Measurements from ENCODE around the gene SIRT2.

The SIRT2 gene

DNA sequence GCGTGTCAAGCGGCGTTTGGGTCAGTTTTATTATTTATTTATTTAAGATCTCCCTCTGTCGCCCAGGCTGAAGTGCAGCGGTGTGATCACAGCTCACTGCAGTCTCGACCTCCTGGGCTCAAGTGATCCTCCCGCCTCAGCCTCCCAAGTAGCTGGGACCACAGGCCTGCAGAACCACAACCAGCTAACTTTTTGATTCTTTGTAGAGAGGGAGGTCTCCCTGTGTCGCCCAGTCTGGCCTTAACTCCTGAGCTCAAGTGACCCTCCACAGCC is 32.0 kb upstream of the SIRT2 start:
- Histone ChIP-seq H3K9ac (ENCODE audit: low read depth, low read length) (peak overlapping the region; percentile 89), H3K4me3 (ENCODE audit: low read length) (peak overlapping the region; percentile 87), H3K4me1 (ENCODE audit: control insufficient read depth, insufficient read depth, low read length) (peaks cover 13% of the 10 kb centered on the region), H3K9me3 (replicated peaks; ENCODE audit: low read length) (no peaks in the 10 kb centered on the region), H3K4me2 (ENCODE audit: low read length) (peak overlapping the region; percentile 88), H3K27me3 (ENCODE audit: control insufficient read depth, insufficient read depth, low read length) (no peaks in the 10 kb centered on the region), H3K36me3 (ENCODE audit: insufficient read depth, low read length) (peaks cover 19% of the 10 kb centered on the region)

DNA sequence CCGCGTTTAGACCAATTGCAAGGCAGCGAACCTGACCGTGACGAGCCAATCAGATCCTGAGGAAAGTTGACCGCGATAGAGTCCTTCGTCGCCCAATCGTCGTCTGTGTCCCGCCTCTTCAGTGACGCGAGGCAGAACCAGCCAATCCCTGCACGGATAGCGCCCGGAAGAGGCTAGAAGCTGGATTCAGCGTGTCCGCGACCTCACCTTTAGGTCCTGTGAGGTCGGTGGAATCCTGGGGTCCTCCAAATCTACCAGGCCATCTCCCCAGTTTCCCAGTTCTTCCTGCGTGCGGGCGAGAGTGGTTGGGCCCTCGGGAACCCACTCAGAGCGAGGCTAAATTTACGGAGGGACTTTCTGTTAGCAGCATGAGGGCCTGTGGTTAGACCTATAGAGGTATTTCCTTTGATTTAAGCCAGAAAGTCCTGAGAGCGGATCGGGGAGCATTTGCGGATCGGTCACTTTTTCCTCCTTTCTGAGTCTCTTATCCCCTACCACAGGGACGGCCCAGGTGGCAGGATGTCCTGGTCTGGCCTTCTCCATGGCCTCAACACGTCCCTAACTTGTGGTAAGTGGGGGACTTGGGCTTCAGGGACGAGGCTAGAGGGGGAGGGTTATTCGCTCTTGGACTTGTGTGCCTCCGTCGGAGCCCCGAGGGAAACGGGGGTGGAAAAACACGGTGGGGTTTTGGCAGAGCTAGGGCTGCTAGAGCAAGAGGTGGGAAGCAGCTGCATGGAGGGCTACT is 31.5 kb upstream of the SIRT2 start, which contains the start of gene MRPS12:
Gene MRPS12 (plus strand): TSS at position 169 of the 745 bp plus-strand sequence. CDS start 351 bp downstream, at position 520.
- H3K4me1 ChIP-seq (ENCODE audit: control insufficient read depth, insufficient read depth, low read length): peaks cover 13% of the 10 kb centered on the region
- no peaks in the 10 kb centered on the region for H3K9me3 ChIP-seq (replicated peaks; ENCODE audit: low read length)
- peak within 1 kb of the TSS; percentile 87 for H3K4me3 ChIP-seq (ENCODE audit: low read length)
- peak within 1 kb of the TSS; percentile 89 for H3K9ac ChIP-seq (ENCODE audit: low read depth, low read length)
- H3K36me3 ChIP-seq (ENCODE audit: insufficient read depth, low read length): peaks cover 20% of the 10 kb centered on the region
- peak within 1 kb of the TSS; percentile 88 for H3K4me2 ChIP-seq (ENCODE audit: low read length)
- H3K27me3 ChIP-seq (ENCODE audit: control insufficient read depth, insufficient read depth, low read length): no peaks in the 10 kb centered on the region

DNA sequence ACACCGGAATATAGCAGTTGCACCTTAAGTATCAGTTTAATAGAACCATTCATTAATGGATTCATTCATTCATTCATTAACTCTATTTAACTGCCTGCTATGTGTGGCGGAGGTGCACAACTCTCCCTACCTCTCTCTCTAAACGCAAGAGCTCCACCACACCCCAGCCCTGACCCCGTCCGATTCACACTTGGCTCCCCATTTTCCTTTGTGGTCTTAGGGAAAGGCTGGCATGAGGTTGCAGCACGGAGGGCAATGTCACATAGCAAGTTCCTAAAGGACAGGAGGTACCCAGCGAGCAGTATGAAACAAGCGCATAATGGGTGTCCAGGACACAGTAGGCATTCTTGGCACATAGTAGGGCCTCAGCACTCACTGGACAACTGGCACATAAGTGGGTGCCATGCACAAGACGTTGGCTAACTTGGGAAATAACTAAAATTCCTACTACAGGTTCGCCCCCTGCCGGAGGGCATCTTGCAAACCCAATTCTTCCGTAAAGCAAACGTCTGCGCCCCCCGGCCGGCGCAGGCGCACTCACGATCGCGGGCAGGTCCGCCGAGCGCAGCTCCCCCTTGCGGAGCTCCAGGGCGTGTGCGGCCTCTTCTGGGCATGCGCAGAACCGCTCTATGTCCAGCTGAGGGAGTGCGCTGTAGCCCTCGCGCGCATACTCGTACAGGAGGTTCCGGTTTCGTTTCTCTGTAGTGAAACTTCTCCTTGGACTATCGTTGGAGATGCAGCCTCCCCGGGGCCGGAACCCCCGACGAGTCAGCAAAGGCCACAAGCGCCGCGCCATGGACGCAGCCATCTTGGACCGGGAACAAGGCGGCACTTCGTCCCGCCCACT is 30.7 kb upstream of the SIRT2 start, which contains the start of gene SARS2:
Gene SARS2 (minus strand): TSS at position 835 of the 847 bp plus-strand sequence. CDS start 27 bp downstream, at position 808.
- peaks cover 13% of the 10 kb centered on the region for H3K4me1 ChIP-seq (ENCODE audit: control insufficient read depth, insufficient read depth, low read length)

DNA sequence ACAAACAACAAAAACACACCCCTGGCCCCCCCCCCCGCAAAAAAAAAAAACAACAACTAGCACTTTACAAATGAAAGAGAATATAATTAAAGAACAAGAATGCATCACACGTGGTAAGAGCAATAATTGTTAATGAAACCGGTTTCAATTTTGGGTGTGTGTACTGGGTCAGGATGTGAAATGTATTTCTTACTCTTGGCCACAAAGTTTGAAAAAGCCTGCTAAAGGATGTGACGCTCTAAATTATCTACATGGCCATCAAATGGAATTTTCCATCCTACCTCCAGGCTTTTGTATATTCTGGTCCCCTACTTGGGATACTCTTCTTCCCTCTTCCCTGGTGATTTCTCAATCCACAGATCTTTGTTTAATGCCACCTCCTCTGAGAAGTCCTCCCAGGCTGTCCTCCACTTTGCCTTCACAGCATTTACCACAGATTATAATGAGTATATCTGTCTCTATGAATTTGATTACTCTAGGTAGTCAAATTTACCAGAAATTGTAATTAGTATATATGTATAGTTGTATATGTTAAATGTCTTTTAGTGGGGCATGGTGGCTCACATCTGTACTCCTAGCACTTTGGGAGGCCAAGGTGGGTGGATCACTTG is 29.1 kb upstream of the SIRT2 start:
- H3K9me3 ChIP-seq (replicated peaks; ENCODE audit: low read length): no peaks in the 10 kb centered on the region
- peaks cover 13% of the 10 kb centered on the region for H3K4me1 ChIP-seq (ENCODE audit: control insufficient read depth, insufficient read depth, low read length)
- no peaks in the 10 kb centered on the region for H3K27me3 ChIP-seq (ENCODE audit: control insufficient read depth, insufficient read depth, low read length)
- peaks cover 29% of the 10 kb centered on the region for H3K36me3 ChIP-seq (ENCODE audit: insufficient read depth, low read length)
- no peak overlapping the region for H3K9ac ChIP-seq (ENCODE audit: low read depth, low read length)
- H3K4me3 ChIP-seq (ENCODE audit: low read length): no peak overlapping the region
- no peak overlapping the region for H3K4me2 ChIP-seq (ENCODE audit: low read length)

More for the DNA sequence above, 30.7 kb upstream of the SIRT2 start, which contains the start of gene SARS2:
- Histone ChIP-seq H3K27me3 (ENCODE audit: control insufficient read depth, insufficient read depth, low read length) (no peaks in the 10 kb centered on the region), H3K4me3 (ENCODE audit: low read length) (peak within 1 kb of the TSS; percentile 87), H3K4me2 (ENCODE audit: low read length) (peak within 1 kb of the TSS; percentile 88), H3K36me3 (ENCODE audit: insufficient read depth, low read length) (peaks cover 28% of the 10 kb centered on the region), H3K9ac (ENCODE audit: low read depth, low read length) (peak within 1 kb of the TSS; percentile 89), H3K9me3 (replicated peaks; ENCODE audit: low read length) (no peaks in the 10 kb centered on the region)

DNA sequence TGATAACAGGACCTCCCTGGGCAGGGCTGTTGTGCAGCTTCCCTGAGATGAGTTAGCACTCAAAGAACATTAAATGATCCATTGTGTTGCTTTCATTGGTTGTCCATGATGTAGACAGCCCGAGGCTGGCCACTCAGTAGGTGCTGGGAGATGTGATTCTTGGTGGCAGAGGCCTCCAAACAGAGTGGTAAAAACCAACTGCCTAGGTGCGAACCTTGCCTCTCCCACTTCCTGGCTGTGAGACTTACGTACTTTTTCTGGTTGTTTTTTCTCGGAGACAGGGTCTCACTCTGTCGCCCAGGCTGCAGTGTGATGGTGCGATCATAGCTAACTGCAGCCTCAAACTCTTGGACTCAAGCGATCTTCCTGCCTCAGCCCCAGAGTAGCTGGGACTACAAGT is 25.0 kb upstream of the SIRT2 start:
- H3K4me2 ChIP-seq (ENCODE audit: low read length): no peak overlapping the region
- H3K9ac ChIP-seq (ENCODE audit: low read depth, low read length): no peak overlapping the region
- no peaks in the 10 kb centered on the region for H3K27me3 ChIP-seq (ENCODE audit: control insufficient read depth, insufficient read depth, low read length)
- peaks cover 33% of the 10 kb centered on the region for H3K36me3 ChIP-seq (ENCODE audit: insufficient read depth, low read length)
- H3K4me3 ChIP-seq (ENCODE audit: low read length): no peak overlapping the region
- no peaks in the 10 kb centered on the region for H3K9me3 ChIP-seq (replicated peaks; ENCODE audit: low read length)
- peaks cover 1% of the 10 kb centered on the region for H3K4me1 ChIP-seq (ENCODE audit: control insufficient read depth, insufficient read depth, low read length)

DNA sequence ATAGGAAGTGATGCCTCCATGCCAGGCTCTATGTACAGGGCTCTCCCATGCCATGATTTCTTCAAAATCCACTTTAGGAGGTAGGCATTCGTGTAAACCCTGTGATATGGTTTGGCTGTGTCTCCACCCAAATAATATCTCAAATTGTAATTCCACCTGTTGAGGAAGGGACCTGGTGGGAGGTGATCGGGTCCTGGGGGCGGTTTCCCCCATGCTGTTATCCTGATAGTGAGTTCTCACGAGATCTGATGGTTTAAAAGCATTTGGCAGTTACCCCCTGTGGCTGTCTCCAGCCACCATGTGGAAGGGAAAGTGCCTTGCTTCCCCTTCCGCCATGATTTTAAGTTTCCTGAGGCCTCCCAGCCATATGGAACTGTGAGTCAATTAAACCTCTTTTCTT is 23.1 kb upstream of the SIRT2 start:
- Histone ChIP-seq H3K4me1 (ENCODE audit: control insufficient read depth, insufficient read depth, low read length) (no peaks in the 10 kb centered on the region), H3K36me3 (ENCODE audit: insufficient read depth, low read length) (peaks cover 35% of the 10 kb centered on the region), H3K4me3 (ENCODE audit: low read length) (no peak overlapping the region), H3K4me2 (ENCODE audit: low read length) (no peak overlapping the region), H3K9me3 (replicated peaks; ENCODE audit: low read length) (no peaks in the 10 kb centered on the region), H3K27me3 (ENCODE audit: control insufficient read depth, insufficient read depth, low read length) (no peaks in the 10 kb centered on the region), H3K9ac (ENCODE audit: low read depth, low read length) (no peak overlapping the region)

DNA sequence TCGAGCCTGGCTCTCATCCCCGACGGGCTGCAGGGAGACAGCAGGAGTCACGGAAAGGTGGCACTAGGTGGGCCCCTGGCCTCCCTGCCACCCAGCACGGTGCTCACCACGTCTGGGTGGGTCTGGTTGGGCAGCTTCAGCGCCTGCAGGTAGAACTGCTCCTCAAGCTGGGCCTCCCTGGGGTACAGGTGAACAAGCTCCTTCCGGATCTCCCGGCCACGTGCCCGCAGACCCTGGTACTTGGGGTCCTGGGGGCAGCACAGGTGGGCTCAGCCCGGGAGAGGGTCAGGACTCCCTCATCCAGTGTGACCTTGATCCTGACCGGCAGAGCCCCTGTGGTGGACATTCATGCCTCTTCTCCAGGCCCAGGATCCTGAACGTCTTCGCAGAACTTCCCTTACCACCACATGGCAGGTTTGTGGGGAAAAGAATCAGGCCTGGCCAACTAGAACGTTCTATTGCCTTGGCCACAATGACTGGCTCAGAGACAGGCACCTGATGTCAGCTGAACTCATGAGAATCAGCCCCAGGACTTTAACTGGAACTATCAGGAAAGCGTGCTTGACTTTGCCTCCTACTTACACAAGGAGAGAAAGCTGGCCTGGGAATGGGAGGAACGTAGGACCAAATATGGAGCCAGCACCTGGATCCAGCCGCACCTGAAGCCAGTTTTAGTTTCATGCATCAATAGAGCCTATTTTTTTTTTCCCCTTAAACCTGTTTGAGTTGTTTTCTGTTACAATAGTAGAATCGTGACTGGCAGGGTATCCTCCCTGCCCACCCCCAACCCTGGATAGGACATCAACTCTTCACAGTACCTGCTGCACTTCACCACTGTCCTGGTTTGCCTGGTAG is 22.2 kb upstream of the SIRT2 start:
- no peak overlapping the region for H3K9ac ChIP-seq (ENCODE audit: low read depth, low read length)
- H3K4me2 ChIP-seq (ENCODE audit: low read length): no peak overlapping the region
- H3K9me3 ChIP-seq (replicated peaks; ENCODE audit: low read length): no peaks in the 10 kb centered on the region
- no peaks in the 10 kb centered on the region for H3K27me3 ChIP-seq (ENCODE audit: control insufficient read depth, insufficient read depth, low read length)
- peaks cover 35% of the 10 kb centered on the region for H3K36me3 ChIP-seq (ENCODE audit: insufficient read depth, low read length)
- no peak overlapping the region for H3K4me3 ChIP-seq (ENCODE audit: low read length)
- H3K4me1 ChIP-seq (ENCODE audit: control insufficient read depth, insufficient read depth, low read length): no peaks in the 10 kb centered on the region

DNA sequence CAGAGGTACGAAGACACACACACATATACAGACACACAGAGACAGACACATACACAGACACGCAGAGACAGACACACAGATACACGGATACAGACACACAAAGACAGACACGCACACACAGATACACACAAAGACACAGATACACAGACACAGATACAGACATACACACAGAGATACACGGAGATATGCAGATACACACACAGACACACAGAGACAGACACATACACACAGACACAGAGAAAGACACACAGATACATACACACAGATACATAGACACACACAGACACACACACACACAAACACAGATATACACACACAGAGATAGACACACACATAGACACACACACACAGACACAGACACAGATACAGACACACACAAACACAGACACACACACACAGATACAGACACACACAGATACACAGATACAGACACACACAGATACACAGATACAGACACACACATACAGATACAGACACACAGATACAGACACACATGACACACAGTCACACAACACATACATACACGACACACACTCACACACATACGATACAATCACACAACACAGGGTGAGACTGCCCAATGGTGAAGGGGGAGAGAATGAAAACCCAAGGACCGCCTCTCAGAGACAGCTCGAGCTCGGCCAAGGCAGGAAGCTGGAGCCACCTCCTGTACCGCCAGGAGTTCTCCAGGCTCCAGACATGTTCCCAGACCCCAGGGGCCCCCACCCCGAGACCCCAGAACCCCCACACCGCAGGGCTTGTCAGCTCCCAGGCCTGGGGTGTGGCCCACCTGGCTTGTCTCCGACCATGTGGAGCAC is 21.4 kb upstream of the SIRT2 start:
- Histone ChIP-seq H3K9me3 (replicated peaks; ENCODE audit: low read length) (no peaks in the 10 kb centered on the region), H3K27me3 (ENCODE audit: control insufficient read depth, insufficient read depth, low read length) (no peaks in the 10 kb centered on the region), H3K36me3 (ENCODE audit: insufficient read depth, low read length) (peaks cover 33% of the 10 kb centered on the region), H3K9ac (ENCODE audit: low read depth, low read length) (no peak overlapping the region), H3K4me2 (ENCODE audit: low read length) (no peak overlapping the region), H3K4me1 (ENCODE audit: control insufficient read depth, insufficient read depth, low read length) (no peaks in the 10 kb centered on the region), H3K4me3 (ENCODE audit: low read length) (no peak overlapping the region)

DNA sequence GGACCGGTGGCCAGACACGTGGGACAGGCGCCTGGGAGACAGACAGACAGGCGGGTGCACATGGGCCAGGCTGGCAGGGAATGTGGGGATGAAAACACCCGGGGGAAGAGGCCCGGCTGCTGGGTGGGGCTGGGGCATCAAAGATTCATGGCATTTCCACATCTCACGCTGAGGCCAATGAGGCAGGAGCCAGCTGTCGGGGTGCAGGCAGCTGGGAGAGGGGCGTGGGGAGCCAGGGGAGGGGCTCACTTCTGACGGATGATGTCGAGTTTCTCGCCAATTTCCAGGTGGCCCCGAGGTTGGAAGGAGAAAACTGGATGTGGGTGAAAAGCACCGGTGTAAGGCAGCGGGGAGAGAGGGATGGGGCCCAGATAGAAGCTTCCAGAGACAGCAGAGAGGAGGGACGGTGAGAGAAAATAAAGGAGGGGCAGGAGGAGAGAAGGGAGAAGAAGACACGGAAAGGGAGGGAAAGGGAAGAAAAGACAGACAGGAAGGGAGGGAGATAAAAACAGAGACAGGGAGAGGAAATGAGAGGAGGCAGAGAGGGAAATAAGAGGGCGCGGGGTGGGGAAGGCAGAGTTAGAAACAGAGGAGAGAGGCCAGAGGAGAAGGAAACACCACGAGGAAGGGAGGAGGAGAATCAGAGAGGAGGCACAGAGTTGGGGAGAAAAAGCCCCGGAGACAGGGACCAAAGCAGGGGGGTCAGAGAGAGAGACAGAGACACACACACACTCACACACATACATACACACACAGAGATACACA is 20.6 kb upstream of the SIRT2 start:
- no peak overlapping the region for H3K9ac ChIP-seq (ENCODE audit: low read depth, low read length)

DNA sequence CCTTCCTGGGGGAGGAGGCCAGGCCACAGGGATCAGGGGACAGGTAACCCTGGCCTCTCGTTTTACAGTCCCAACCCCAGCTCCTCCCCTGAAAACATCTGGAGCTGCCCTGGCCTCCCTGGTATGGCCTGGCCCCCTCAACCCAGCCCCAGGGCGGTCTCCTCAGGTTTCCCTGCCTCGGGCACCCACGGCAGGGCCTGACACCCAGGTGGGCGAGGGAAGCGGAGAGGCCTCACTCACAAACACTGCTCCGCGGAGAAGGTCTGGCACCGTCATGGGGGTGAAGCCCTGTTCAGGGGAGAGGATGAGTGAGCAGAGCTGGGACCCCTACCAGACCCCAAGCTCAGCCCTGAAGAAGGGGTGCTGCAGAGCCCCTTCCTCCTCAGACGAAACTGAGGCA is 19.1 kb upstream of the SIRT2 start:
- Histone ChIP-seq H3K9ac (ENCODE audit: low read depth, low read length) (no peak overlapping the region), H3K27me3 (ENCODE audit: control insufficient read depth, insufficient read depth, low read length) (no peaks in the 10 kb centered on the region), H3K4me3 (ENCODE audit: low read length) (no peak overlapping the region), H3K36me3 (ENCODE audit: insufficient read depth, low read length) (peaks cover 18% of the 10 kb centered on the region), H3K4me2 (ENCODE audit: low read length) (no peak overlapping the region), H3K9me3 (replicated peaks; ENCODE audit: low read length) (no peaks in the 10 kb centered on the region), H3K4me1 (ENCODE audit: control insufficient read depth, insufficient read depth, low read length) (no peaks in the 10 kb centered on the region)

More for the DNA sequence above, 20.6 kb upstream of the SIRT2 start:
- H3K4me1 ChIP-seq (ENCODE audit: control insufficient read depth, insufficient read depth, low read length): no peaks in the 10 kb centered on the region
- H3K4me3 ChIP-seq (ENCODE audit: low read length): no peak overlapping the region
- peaks cover 26% of the 10 kb centered on the region for H3K36me3 ChIP-seq (ENCODE audit: insufficient read depth, low read length)
- H3K4me2 ChIP-seq (ENCODE audit: low read length): no peak overlapping the region
- no peaks in the 10 kb centered on the region for H3K27me3 ChIP-seq (ENCODE audit: control insufficient read depth, insufficient read depth, low read length)
- no peaks in the 10 kb centered on the region for H3K9me3 ChIP-seq (replicated peaks; ENCODE audit: low read length)
